GM18861 (cell line): ENCODE data around the gene TRMU.

ENCODE experiments used
- ATAC-seq: cut with Tn5 transposase; IDR thresholded peaks from one replicate; pipeline ENCODE4 v1.9.1; 2021; ENCODE audit not compliant: unreplicated experiment

The TRMU gene

DNA sequence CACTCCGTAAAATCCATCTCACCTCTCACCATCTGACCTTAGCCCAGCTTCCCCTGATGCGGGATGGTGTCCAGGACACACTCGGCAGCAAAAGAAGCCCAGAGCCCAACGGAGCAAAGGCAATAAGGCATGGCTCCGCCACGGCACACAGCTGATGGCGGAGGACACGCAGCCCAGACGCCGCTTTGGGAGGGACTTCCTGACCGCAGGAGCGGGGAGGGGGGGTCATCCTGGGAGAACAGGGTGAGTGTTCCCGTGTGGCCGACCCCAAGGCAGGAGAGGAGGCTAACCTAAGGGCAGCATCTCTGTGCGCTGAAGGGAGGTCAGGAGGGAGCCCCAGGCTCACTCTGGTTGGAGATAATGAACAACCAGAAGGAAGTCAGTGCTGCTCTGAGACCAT lies 71.3 kb downstream of the TRMU start:
- ATAC-seq: no peak
